ENCODE measurements around the gene PITPNM3.

The PITPNM3 gene

GRCh38 chr17:6548034-6548433 is 8.3 kb downstream of the PITPNM3 start:
- TF ChIP-seq ESRRG (CRISPR knock-in tag; IDR thresholded peaks at IDR 0.05) (no peak), ZFP3 (CRISPR knock-in tag; IDR thresholded peaks at IDR 0.05) (no peak), GLIS3 (CRISPR knock-in tag; IDR thresholded peaks at IDR 0.05) (no peak), ZNF70 (CRISPR knock-in tag; IDR thresholded peaks at IDR 0.05) (no peak), ZC3H10 (CRISPR knock-in tag; IDR thresholded peaks at IDR 0.05) (no peak), PPARA (CRISPR knock-in tag; IDR thresholded peaks at IDR 0.05; ENCODE audit: borderline replicate concordance) (no peak), TOX (CRISPR knock-in tag; IDR thresholded peaks at IDR 0.05; ENCODE audit: borderline replicate concordance) (no peak), POU6F1 (CRISPR knock-in tag; IDR thresholded peaks at IDR 0.05; ENCODE audit: borderline replicate concordance, low read depth) (no peak), SNAI2 (CRISPR knock-in tag; IDR thresholded peaks at IDR 0.05) (no peak), TSHZ2 (CRISPR knock-in tag; IDR thresholded peaks at IDR 0.05) (no peak), ZNF565 (CRISPR knock-in tag; conservative IDR thresholded peaks at IDR 0.05; ENCODE audit: low read depth) (no peak), CSRNP3 (CRISPR knock-in tag; IDR thresholded peaks at IDR 0.05) (no peak), ZFP30 (CRISPR knock-in tag; IDR thresholded peaks at IDR 0.05) (no peak), OSR1 (CRISPR knock-in tag; IDR thresholded peaks at IDR 0.05) (no peak), ZNF8 (CRISPR knock-in tag; IDR thresholded peaks at IDR 0.05) (no peak), ARNTL (CRISPR knock-in tag; IDR thresholded peaks at IDR 0.05; ENCODE audit: borderline replicate concordance, low read depth) (no peak), CSDC2 (CRISPR knock-in tag; IDR thresholded peaks at IDR 0.05) (no peak), BACH2 (CRISPR knock-in tag; IDR thresholded peaks at IDR 0.05; ENCODE audit: borderline replicate concordance) (no peak)
- ATAC-seq = no peak

- no peak for TF ChIP-seq CSDC2 (CRISPR knock-in tag; IDR thresholded peaks at IDR 0.05)
- no peak for TF ChIP-seq ZC3H10 (CRISPR knock-in tag; IDR thresholded peaks at IDR 0.05)
- no peak for TF ChIP-seq ESRRG (CRISPR knock-in tag; IDR thresholded peaks at IDR 0.05)
- no peak for TF ChIP-seq CSRNP3 (CRISPR knock-in tag; IDR thresholded peaks at IDR 0.05)
- TF ChIP-seq OSR1 (CRISPR knock-in tag; IDR thresholded peaks at IDR 0.05) = no peak
- no peak for TF ChIP-seq ZFP30 (CRISPR knock-in tag; IDR thresholded peaks at IDR 0.05)
- no peak for TF ChIP-seq CREB5 (CRISPR knock-in tag; IDR thresholded peaks at IDR 0.05; ENCODE audit: low read depth)
- no peak for TF ChIP-seq ZNF70 (CRISPR knock-in tag; IDR thresholded peaks at IDR 0.05)
- TF ChIP-seq PATZ1 (CRISPR knock-in tag; IDR thresholded peaks at IDR 0.05; ENCODE audit: borderline replicate concordance) = no peak
- no peak for TF ChIP-seq PPARA (CRISPR knock-in tag; IDR thresholded peaks at IDR 0.05; ENCODE audit: borderline replicate concordance)
- no peak for ATAC-seq
Measured at GRCh38 chr17:6547336-6547735, 9.0 kb downstream of the PITPNM3 start.

Data from SK-N-SH treated with all-trans-retinoic acid at 6 μM for 48 hours (cell line).